ENCODE data around the gene ANXA4.

- TF ChIP-seq CTCF (IDR thresholded peaks at IDR 0.05) (no peak), POLR2A (IDR thresholded peaks at IDR 0.05) (no peak)
Measured at GRCh38 chr2:69831354-69831905, 89.5 kb downstream of the ANXA4 start.

Measured in esophagus squamous epithelium (tissue), 4 donors.